Fibroblast of the aortic adventitia (primary cell): ENCODE results near the gene LIMK2. TPM values are rescaled to one million over a fixed set of nuclear protein-coding genes. Genes with fewer than 3 reads are reported as not detected.
"Not testable (repeated sequence)": the region's sequence is repeated elsewhere in the genome, so short reads cannot be mapped to it uniquely, and the experiment has no call there.

ENCODE experiments used
- DNase-seq: peaks from one replicate; pipeline ENCODE4 v3.0.0-alpha.2; 2010; ENCODE audit warnings: low read depth
- H3K4me3 ChIP-seq: 2 replicates; pipeline ENCODE4 v1.5.1; 2011; ENCODE audit warnings: low read depth, mild to moderate bottlenecking, control low read depth, low read length, moderate library complexity
- CTCF ChIP-seq: IDR thresholded peaks from 2 replicates; pipeline ENCODE4 v1.5.1; 2011; ENCODE audit warnings: mild to moderate bottlenecking, low read length, control low read depth, inconsistent platforms; ENCODE audit not compliant: insufficient read depth
- total RNA-seq: library from RNA; depleted of rRNA; stranded (reverse); fragments of >200 nt; gene quantifications from 2 replicates; pipeline ENCODE4 v1.2.3, GENCODE V29; 2012; ENCODE audit warnings: low replicate concordance

The LIMK2 gene
- total RNA-seq, 1 donor: 10.0 TPM

DNA sequence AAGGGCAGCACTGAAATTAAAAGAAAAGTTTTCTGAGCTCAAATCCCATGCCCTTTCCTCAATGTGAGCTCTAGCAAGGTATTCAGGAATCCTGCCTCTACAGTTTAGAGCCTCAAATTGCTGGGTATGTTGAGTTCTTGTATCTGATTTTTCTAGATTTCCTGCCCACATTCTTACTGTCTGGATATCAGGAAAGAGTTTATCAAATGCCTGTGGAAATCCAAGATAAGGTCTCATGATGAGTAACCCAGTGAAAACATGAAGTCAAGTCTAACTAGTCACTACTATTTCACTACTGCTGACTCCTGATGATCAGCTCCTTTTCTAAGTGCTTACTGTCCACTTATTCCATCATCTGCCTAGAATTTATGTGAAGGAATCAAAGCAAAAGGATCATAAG is 29.8 kb downstream of the LIMK2 start:
- peak; percentile 59 for TF ChIP-seq CTCF
- H3K4me3 ChIP-seq: no peak overlapping the region
- DNase-seq: peak; percentile 85

DNA sequence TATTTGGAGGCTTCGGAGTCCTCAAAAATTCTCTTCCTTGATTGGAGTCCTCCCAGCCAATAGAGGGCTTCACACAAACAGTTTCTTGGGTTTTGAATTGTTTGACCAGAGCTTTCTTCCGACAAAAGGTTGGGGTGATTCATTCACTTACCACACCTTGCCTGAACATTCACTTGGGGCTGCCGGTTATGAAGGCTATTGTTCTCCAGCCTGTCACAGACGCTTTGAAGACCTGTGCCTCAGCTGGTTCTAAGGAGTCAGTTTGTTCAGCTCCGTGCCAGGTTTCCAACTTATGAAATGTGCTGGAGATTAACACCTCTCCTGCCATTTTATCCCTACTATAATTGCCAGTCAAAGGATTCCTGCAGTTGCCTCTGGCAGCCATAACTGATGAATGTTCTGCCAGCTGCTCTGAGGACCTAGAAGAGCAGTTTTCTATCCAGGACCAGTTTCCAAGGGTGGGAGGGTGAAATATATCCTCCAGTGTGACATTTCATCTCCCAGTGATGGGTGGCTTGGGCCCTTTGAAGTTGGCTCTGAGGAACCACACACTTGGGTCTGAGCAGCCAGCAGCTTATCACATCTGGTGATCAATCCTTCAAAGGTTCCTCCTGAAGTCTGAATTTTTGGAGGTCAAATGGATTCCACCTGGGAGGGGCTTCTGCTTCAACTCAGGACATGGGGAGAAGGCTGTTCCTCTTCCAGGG is 31.4 kb downstream of the LIMK2 start:
- H3K4me3 ChIP-seq: no peak overlapping the region
- DNase-seq: peak; percentile 47

DNA sequence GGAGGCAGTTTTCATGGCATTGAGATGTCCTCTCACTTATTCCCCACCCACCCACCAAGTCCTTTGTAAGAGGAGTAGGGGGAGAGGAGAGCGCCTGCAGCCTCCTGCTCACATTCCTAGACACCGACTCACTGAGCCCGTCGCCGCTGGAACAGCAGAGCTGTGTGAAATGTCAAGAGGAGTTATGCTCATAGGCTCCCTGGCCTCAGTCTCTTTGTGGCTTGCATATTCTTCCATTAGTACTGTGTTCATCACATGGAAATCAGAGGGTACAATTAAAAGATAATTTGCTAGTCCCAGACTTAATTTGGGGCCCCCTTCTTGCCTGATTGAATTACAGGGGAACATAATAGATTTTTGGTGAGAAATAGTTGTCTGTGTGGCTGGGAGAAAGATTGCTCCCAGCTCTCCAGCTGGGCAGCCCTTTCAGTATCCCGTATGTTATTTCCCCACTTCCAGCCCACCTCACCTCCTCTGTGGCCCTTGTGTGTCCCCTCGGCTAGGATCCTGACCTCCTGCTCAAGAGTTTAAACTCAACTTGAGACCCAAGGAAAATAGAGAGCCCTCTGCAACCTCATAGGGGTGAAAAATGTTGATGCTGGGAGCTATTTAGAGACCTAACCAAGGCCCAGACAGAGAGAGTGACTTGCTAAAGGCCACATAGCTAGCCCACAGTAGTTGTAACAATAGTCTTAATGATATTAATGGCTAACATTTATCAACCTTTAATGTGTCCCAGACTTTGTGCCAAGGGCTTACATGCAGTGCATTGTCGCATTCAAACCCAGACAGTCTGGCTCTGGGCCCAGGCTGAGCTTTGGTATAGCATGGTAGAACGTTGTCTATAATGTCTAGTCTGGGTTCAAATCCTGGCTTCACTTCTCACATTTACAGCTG is 32.2 kb downstream of the LIMK2 start:
- TF ChIP-seq CTCF: no peak
- H3K4me3 ChIP-seq: no peak overlapping the region
- DNase-seq: peak; percentile 85

More for the DNA sequence above, 31.4 kb downstream of the LIMK2 start:
- no peak for TF ChIP-seq CTCF

GRCh38 chr22:31244943-31245451 is 32.9 kb downstream of the LIMK2 start:
- no peak for TF ChIP-seq CTCF
- no peak overlapping the region for H3K4me3 ChIP-seq
- DNase-seq: no peak

DNA sequence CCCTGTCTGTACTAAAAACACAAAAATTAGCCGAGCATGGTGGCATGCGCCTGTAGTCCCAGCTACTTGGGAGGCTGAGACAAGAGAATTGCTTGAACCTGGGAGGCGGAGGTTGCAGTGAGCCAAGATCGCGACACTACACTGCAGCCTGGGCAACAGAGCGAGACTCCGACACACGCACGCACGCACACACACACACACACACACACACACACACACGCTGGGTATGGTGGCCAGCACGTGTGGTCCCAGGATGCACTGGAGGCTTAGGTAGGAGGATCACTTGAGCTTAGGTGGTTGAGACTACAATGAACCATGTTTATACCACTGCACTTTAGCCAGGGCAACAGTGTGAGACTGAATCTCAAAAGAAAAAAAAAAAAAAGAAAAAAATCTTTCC is 33.9 kb downstream of the LIMK2 start:
- H3K4me3 ChIP-seq, DNase-seq: not testable (repeated sequence)

- no peak for DNase-seq
- no peak overlapping the region for H3K4me3 ChIP-seq
- TF ChIP-seq CTCF: no peak
Measured at GRCh38 chr22:31246687-31247086, 34.6 kb downstream of the LIMK2 start.

GRCh38 chr22:31247726-31248125 is 35.6 kb downstream of the LIMK2 start:
- no peak for TF ChIP-seq CTCF
- H3K4me3 ChIP-seq: peak overlapping the region; percentile 82

More at GRCh38 chr22:31247726-31248125, 35.6 kb downstream of the LIMK2 start:
- no peak for DNase-seq
